ENCODE data around the gene BTRC.

GRCh38 chr10:101346177-101346576 is 7.8 kb upstream of the BTRC start:
- TF ChIP-seq POLR2A (IDR thresholded peaks at IDR 0.05) (no peak), CTCF (IDR thresholded peaks at IDR 0.05) (no peak)
